Effector memory CD8-positive, alpha-beta T cell (primary cell): ENCODE measurements around the gene GJC1.

ENCODE experiments used
- ATAC-seq: fragments of 150-1000 bp; cut with Tn5 transposase; replicated peaks from 2 replicates; pipeline ENCODE4 v1.10.0; 2021; ENCODE audit warnings: mild to moderate bottlenecking, moderate library complexity
- DNase-seq, 3 experiments: peaks; one replicate each; pipeline ENCODE4 v3.0.0; 2021
- H3K27ac Mint-ChIP-seq, 2 donors: one replicate each; pipeline ENCODE4 v1.8.0; 2022; ENCODE audit warnings: mild to moderate bottlenecking in 2 of 2, mixed read lengths in 2 of 2, moderate library complexity in 2 of 2
- H3K27me3 Mint-ChIP-seq, 2 donors: one replicate each; pipeline ENCODE4 v1.8.0; 2022; ENCODE audit warnings: mixed read lengths in 2 of 2
- H3K36me3 Mint-ChIP-seq: one replicate; pipeline ENCODE4 v1.8.0; 2022; ENCODE audit warnings: mild to moderate bottlenecking, moderate library complexity, mixed read lengths; ENCODE audit not compliant: insufficient read depth
- H3K4me1 Mint-ChIP-seq, 2 donors: one replicate each; pipeline ENCODE4 v1.8.0; 2022; ENCODE audit warnings: low read depth in 2 of 2, mixed read lengths in 2 of 2
- H3K4me3 Mint-ChIP-seq, 2 donors: one replicate each; pipeline ENCODE4 v1.8.0; 2022; ENCODE audit warnings: mild to moderate bottlenecking in 2 of 2, mixed read lengths in 2 of 2, moderate library complexity in 2 of 2
- H3K9me3 Mint-ChIP-seq, 2 donors: one replicate each; pipeline ENCODE4 v1.8.0; 2022; ENCODE audit warnings: mixed read lengths in 2 of 2

GJC1 gene

DNA sequence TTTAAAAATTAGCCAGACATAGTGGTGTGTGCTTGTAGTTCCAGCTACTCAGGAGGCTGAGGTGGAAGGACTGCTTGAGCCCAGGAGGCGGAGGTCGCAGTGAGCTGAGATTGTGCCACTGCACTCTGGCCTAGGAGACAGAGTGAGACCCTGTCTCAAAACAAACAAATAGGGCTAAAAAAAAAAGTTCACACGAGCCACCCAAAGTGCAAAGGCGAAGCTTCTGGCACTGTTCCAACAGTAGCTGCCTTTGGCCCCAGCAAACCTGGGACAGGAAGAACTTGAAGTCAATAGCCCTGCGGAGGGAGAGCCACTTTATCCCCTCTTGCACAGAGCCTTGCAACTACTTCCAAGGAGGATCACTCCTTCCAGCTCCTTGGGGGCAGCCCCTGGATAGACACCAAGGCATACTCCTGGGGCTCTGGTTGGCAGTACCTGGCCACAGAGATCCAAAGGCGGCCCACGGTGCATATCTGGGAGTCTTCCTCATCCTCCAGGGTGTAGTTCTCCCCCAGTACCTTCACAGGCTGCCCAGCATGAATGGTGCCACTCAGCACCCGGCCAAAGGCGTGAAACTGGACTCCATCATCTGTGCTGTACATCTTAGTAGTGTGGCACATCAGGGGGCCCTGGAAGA lies 32.3 kb upstream of the GJC1 start:
- DNase-seq (no peak), ATAC-seq (no peak)
- Mint-ChIP-seq H3K36me3 (peaks cover 77% of the 10 kb centered on the region), H3K4me1 (no peaks in the 10 kb centered on the region), H3K27me3 (no peaks in the 10 kb centered on the region), H3K9me3 (no peaks in the 10 kb centered on the region), H3K27ac (no peak overlapping the region), H3K4me3 (no peak overlapping the region)

DNA sequence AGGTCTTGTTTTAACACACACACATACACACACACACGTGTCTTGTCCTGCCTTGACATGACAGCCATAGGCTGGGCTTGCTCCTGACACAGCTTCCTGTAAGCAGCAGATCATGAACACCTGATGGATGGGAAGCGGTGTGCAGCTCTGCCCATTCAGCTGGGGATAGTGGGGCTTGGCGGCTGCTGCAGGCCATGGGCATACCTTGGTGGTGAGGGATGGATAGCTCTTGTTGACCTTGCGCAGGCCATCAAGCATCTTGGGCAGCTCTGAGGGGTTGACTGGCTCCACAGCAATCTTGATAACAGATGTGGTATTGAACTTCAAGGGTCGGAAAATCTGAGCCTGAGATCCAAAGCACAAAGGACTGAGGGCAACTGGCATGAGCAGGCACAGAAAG lies 29.6 kb upstream of the GJC1 start:
- ATAC-seq (no peak), DNase-seq (no peak)
- Mint-ChIP-seq H3K4me1 (no peaks in the 10 kb centered on the region), H3K27ac (no peak overlapping the region), H3K27me3 (no peaks in the 10 kb centered on the region), H3K4me3 (no peak overlapping the region), H3K9me3 (no peaks in the 10 kb centered on the region), H3K36me3 (peaks cover 93% of the 10 kb centered on the region)

DNA sequence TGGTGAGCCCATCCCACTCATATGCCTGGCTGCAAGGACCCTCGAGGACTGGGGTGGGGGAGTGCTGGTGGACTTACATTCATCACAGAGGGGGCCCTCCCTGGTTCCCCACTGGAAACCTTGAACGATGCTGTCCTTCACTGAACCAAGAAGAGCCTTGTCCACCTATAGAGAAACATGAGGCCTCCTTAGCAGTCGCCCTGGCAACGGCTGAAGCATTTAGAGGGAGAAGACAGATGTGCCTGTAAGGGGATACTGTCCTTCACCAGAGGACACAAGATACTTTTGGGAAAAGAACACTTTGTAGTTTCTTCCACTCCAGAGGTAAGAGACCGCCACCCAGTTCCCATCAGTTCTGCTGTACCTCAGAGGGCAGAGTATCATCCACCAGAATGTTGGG lies 24.1 kb upstream of the GJC1 start:
- ATAC-seq, result no peak
- Mint-ChIP-seq H3K9me3 (no peaks in the 10 kb centered on the region), H3K4me3 (no peak overlapping the region), H3K36me3 (peaks cover 74% of the 10 kb centered on the region), H3K27me3 (no peaks in the 10 kb centered on the region), H3K4me1 (no peaks in the 10 kb centered on the region), H3K27ac (peak overlapping the region in 1 of 2 donors; percentile 49)
- no peak for DNase-seq

DNA sequence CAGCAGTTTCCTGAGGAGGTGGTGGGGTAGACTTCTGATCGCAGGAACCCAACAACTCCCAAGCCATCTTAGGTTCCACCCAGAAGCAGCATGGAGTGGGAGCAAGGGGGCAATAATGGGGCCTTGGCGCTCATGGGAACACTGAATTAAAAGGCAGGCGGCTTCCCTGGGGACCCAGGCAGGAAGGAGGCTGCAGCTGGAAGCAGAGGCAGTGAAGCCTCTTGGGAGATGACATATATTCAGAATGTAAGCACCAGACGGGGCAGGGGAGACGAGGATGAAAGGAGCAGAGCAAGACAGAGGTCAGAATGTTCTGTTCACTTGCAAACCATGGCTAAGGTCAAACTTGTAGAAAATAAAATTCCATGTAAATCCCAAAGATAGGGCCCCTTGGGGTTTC lies 20.5 kb upstream of the GJC1 start:
- no peak for DNase-seq
- H3K36me3 Mint-ChIP-seq, result peaks cover 38% of the 10 kb centered on the region
- H3K4me1 Mint-ChIP-seq, result peaks cover 0 to 5% of the 10 kb centered on the region in 2 donors
- H3K9me3 Mint-ChIP-seq, result no peaks in the 10 kb centered on the region
- no peaks in the 10 kb centered on the region for H3K27me3 Mint-ChIP-seq
- peak overlapping the region in 1 of 2 donors; percentile 67 for H3K27ac Mint-ChIP-seq
- no peak for ATAC-seq
- no peak overlapping the region for H3K4me3 Mint-ChIP-seq

DNA sequence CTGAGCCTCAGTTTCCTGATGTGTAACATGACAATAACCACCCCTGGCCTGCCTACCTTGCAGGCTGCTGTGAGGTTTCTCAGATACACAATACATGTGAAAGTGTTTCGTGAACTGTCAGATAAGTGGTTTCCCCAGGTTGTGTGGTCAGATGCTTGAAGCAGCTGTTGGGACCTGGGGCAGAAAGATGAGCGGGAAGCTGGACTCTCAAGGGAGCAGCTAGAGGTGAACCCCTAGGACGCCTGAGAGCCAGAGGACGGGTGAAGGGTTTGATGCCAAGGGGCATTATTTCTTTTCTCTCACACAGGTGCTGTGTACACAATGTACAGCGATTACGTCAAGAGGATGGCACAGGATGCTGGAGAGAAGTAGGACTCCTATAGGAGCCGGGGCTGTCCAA lies 19.9 kb upstream of the GJC1 start:
- Mint-ChIP-seq H3K9me3 (no peaks in the 10 kb centered on the region), H3K36me3 (peaks cover 32% of the 10 kb centered on the region), H3K4me1 (peaks cover 0 to 5% of the 10 kb centered on the region in 2 donors), H3K27ac (peak overlapping the region in 1 of 2 donors; percentile 67), H3K4me3 (no peak overlapping the region), H3K27me3 (no peaks in the 10 kb centered on the region)
- ATAC-seq, result no peak
- no peak for DNase-seq

DNA sequence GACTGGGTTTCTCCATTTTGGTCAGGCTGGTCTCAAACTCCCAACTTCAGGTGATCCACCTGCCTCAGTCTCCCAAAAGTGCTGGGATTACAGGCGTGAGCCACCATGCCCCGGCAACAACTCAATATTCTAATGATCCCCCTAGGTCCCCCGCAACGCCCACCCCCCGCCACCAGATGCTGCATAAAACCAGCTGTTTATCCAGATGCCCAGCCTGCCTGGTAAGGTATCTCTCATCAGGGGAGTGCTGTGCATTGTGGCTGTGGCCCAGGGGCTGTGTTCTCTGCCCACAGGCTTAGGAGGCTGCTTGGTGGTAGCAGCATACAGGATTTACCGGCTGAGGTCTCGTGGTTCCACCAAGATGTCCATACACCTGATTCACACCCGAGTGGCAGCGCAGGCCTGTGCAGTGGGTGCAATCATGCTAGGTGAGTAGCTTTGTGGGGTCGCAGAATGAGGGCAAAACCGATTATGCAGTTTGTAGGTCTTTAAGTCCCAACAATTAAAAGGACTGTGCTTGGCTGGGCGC lies 18.9 kb upstream of the GJC1 start:
- Mint-ChIP-seq H3K4me1 (peaks cover 0 to 5% of the 10 kb centered on the region in 2 donors), H3K27ac (no peak overlapping the region)
- no peak for ATAC-seq

DNA sequence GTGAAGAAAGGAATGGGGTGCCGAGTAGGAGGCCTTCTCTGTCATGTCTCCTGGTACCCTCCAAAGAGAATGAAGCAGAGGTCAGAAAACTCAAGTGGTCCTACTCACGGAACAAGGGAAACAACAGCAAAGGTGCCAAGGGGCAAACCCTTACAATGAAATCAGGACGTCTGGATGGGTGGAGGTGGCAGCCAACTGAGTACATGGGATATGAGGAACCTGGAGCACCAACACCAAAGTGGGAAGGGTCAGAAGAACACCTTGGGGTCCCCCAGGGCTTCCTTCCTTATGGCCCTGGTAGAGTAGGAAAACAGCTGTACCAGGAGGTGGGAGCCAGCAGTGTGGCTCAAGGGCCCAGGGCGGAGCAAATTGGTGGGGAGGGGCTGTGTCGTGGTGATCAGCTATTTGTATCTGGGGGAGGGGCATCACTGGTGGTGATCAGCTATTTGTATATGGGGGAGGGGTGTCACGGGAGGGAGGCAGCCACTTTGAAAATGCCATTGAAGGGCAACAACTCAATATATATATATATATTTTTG lies 18.2 kb upstream of the GJC1 start:
- H3K27me3 Mint-ChIP-seq, result no peaks in the 10 kb centered on the region
- no peak overlapping the region for H3K4me3 Mint-ChIP-seq
- no peak for DNase-seq
- no peaks in the 10 kb centered on the region for H3K9me3 Mint-ChIP-seq
- peaks cover 24% of the 10 kb centered on the region for H3K36me3 Mint-ChIP-seq
- ATAC-seq, result no peak
- H3K4me1 Mint-ChIP-seq, result peaks cover 0 to 5% of the 10 kb centered on the region in 2 donors
- H3K27ac Mint-ChIP-seq, result peak overlapping the region; percentile 49 to 78

More for the DNA sequence above, 18.9 kb upstream of the GJC1 start:
- no peak for DNase-seq
- Mint-ChIP-seq H3K27me3 (no peaks in the 10 kb centered on the region), H3K36me3 (peaks cover 24% of the 10 kb centered on the region), H3K4me3 (no peak overlapping the region), H3K9me3 (no peaks in the 10 kb centered on the region)

DNA sequence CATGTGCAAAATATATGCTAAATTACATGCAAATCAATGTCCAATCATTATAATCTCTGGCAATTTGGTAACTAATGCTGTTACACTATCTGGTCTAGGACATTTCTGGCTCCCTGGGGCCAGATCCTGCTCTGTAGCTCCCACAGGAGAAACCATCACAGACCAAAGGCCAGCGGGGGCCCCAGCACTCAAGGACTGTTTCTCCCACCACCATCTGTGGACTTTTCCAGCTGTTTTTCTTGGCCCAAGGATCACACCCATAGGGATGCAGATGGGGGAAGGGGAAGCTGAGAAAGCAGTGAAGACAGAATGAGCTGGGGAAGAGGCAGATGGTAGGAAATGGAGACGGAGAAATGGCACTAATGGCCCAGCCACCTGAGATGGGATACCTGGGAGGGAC lies 17.5 kb upstream of the GJC1 start, which contains the start of gene HIGD1B:
Gene HIGD1B, plus strand, starts transcription at position 298 of the 400 bp plus-strand sequence. CDS start 270 bp downstream, outside the sequence.
- no peak within 1 kb of the TSS for H3K4me3 Mint-ChIP-seq
- H3K27ac Mint-ChIP-seq, result peak within 1 kb of the TSS; percentile 49 to 78
- DNase-seq (no peak), ATAC-seq (no peak)
- H3K27me3 Mint-ChIP-seq, result no peaks in the 10 kb centered on the region
- H3K36me3 Mint-ChIP-seq, result peaks cover 21% of the 10 kb centered on the region
- no peaks in the 10 kb centered on the region for H3K9me3 Mint-ChIP-seq
- H3K4me1 Mint-ChIP-seq, result peaks cover 0 to 5% of the 10 kb centered on the region in 2 donors

DNA sequence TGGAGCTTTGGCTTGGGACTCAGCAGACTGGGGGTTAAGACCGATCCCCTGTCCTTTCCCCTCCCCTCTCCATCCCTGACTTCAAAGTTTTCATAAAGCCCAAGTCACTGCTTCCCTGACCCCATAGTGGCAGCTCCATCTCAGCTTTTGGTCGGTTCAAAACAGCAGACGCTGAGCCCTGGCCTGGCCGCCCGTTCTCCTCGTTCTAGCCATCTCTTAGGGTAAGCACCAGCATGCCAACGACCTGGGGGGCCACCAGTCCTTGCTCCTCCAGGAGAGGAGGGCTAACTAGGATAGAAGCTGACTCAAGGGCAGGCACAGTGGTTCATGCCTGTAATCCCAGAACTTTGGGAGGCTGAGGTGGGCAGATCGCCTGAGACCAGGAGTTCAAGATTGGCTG lies 16.1 kb upstream of the GJC1 start:
- Mint-ChIP-seq H3K9me3 (no peaks in the 10 kb centered on the region), H3K27me3 (no peaks in the 10 kb centered on the region), H3K4me1 (peaks cover 0 to 5% of the 10 kb centered on the region in 2 donors), H3K36me3 (peaks cover 9% of the 10 kb centered on the region), H3K27ac (peak overlapping the region in 1 of 2 donors; percentile 35), H3K4me3 (no peak overlapping the region)
- ATAC-seq, result no peak
- no peak for DNase-seq

DNA sequence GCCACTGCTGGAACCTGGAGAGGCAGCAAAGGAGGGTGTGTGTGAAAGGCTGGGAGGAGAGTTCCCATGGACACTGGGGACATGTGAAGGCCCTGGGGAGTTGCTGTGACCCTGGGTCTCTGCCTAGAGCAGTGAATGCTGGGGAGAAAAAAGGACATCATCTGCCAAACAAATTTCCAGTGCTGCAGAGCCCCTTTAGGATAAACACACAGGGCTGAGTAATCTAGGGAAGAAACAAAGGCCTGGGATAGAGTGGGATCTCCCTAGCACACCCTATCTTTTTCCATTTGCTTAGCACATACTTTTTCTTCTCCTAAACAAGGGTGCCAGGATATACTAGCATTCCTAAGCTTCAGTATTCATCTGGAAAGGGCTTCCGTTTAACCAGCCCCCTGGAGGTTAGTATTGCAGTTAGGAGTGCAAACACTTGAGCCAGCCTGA lies 14.3 kb upstream of the GJC1 start:
- DNase-seq (no peak), ATAC-seq (no peak)
- Mint-ChIP-seq H3K9me3 (no peaks in the 10 kb centered on the region), H3K27me3 (no peaks in the 10 kb centered on the region), H3K36me3 (no peaks in the 10 kb centered on the region), H3K4me3 (no peak overlapping the region), H3K27ac (no peak overlapping the region), H3K4me1 (peaks cover 0 to 5% of the 10 kb centered on the region in 2 donors)

DNA sequence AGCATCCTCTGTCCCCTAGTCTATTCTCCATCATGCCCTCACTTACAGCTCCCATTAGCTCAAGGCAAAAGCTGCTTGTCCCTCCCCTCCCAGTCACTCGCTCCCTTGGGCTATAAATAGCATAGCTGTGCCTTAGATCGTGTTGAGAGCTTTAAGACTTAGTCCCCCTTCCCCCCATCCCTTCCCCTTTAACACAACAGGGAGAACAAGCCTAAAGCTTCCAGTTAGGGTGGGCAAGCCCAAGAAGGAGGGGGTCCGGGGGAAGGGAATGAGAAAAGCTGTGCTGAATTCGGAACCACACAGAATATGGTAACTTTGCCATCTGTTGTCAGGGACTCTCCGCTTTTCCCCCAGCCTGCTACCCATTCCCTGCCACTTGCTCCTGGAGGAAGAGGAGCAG lies 12.7 kb upstream of the GJC1 start:
- Mint-ChIP-seq H3K9me3 (no peaks in the 10 kb centered on the region), H3K27ac (no peak overlapping the region), H3K27me3 (no peaks in the 10 kb centered on the region), H3K36me3 (no peaks in the 10 kb centered on the region), H3K4me3 (no peak overlapping the region), H3K4me1 (no peaks in the 10 kb centered on the region)
- no peak for DNase-seq
- ATAC-seq, result no peak

DNA sequence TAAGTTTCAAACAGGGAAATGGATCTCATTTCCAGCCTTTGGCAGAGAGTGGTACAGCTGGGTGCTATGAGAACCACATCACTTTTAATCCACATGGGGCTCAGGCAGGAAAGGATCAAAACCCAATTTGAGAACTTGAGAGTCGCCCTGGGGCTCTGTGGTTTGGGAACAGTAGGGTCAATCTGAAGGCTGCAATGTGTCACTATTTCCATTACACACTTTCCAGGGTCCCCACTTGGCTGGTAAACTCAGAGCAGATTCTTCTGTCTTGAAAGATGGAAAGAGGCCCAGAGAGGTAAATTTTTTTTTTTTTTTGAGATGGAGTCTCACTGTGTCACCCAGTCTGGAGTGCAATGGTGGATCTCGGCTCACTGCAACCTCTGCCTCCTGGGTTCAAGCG lies 10.8 kb upstream of the GJC1 start:
- H3K9me3 Mint-ChIP-seq, result no peaks in the 10 kb centered on the region
- H3K4me3 Mint-ChIP-seq, result no peak overlapping the region
- H3K27ac Mint-ChIP-seq, result no peak overlapping the region
- DNase-seq (no peak), ATAC-seq (no peak)
- no peaks in the 10 kb centered on the region for H3K4me1 Mint-ChIP-seq
- H3K27me3 Mint-ChIP-seq, result no peaks in the 10 kb centered on the region
- H3K36me3 Mint-ChIP-seq, result no peaks in the 10 kb centered on the region

DNA sequence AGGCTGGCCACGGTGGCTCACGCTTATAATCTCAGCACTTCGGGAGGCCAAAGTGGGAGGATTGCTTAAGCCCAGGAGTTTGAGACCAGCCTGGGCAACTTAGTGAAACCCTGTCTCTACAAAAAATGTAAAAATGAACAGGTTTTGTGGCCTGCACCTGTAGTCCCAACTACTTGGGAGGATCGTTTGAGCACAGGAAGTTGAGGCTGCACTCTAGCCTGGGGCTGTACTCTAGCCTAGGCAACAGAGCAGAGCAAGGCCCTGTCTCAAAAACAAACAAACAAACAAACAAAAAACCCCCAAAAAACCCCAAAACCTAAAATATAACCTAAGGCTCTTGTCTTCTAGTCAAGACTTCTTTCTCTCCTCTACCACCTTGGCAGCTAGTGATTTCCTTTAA lies 10.2 kb upstream of the GJC1 start:
- Mint-ChIP-seq H3K36me3 (no peaks in the 10 kb centered on the region), H3K4me3 (no peak overlapping the region), H3K27me3 (peaks cover 3 to 4% of the 10 kb centered on the region in 2 donors), H3K4me1 (no peaks in the 10 kb centered on the region), H3K27ac (no peak overlapping the region), H3K9me3 (no peaks in the 10 kb centered on the region)
- ATAC-seq (no peak), DNase-seq (no peak)

DNA sequence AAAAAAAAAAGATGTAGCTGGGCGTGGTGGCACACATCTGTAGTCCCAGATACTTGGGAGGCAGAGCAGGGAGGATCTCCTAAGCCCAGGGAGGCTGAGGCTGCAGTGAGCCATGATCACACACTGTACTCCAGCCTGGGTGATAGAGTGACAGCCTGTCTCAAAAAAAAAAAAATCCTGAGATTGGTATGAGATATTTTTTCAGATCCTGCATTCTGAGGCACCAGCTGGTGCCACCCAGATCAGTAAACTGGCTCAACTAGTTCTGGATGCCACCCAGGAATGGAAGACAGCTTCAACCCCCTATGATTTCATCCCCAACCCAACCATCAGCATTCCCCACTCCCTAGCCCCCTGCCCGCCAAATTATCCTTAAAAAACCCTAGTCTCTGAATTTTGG lies 7.1 kb upstream of the GJC1 start:
- H3K4me3 Mint-ChIP-seq, result no peak overlapping the region
- no peak overlapping the region for H3K27ac Mint-ChIP-seq
- no peak for DNase-seq
- no peaks in the 10 kb centered on the region for H3K36me3 Mint-ChIP-seq
- peaks cover 23 to 31% of the 10 kb centered on the region in 2 donors for H3K27me3 Mint-ChIP-seq
- H3K4me1 Mint-ChIP-seq, result no peaks in the 10 kb centered on the region
- H3K9me3 Mint-ChIP-seq, result no peaks in the 10 kb centered on the region
- no peak for ATAC-seq
